Measurements from ENCODE around the gene DOCK8.
A peak's percentile ranks its signal among the peaks of the same experiment; 100 is the strongest.
"Not testable (repeated sequence)": the region's sequence is repeated elsewhere in the genome, so short reads cannot be mapped to it uniquely, and the experiment has no call there.

DOCK8 gene

GRCh38 chr9:373759-374206 is 159.1 kb downstream of the DOCK8 start:
- DNase-seq: no peak

- DNase-seq: no peak
Measured at GRCh38 chr9:374736-375135, 160.1 kb downstream of the DOCK8 start.

DNA sequence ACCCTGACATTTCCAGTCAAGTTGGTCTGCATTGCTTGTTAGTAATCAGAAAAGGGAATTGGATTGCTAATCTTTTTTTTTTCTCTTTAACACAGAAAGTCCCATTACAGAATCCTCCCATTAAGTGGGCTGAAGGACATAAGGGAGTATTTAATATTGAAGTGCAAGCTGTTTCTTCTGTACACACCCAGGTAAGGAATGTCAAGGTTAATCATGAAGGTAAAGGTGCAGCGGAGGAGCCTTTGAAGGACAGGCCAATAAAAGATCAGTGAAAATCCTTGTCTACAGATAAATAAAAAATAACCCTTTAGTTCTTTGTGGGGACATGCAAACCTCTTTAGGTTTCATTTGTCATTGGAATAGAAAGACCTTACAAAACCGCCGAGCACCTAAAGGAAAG is 161.4 kb downstream of the DOCK8 start:
- DNase-seq: no peak

GRCh38 chr9:378263-378662 is 163.6 kb downstream of the DOCK8 start:
- DNase-seq: no peak

- DNase-seq: no peak
Measured at GRCh38 chr9:382383-382782, 167.7 kb downstream of the DOCK8 start.

DNA sequence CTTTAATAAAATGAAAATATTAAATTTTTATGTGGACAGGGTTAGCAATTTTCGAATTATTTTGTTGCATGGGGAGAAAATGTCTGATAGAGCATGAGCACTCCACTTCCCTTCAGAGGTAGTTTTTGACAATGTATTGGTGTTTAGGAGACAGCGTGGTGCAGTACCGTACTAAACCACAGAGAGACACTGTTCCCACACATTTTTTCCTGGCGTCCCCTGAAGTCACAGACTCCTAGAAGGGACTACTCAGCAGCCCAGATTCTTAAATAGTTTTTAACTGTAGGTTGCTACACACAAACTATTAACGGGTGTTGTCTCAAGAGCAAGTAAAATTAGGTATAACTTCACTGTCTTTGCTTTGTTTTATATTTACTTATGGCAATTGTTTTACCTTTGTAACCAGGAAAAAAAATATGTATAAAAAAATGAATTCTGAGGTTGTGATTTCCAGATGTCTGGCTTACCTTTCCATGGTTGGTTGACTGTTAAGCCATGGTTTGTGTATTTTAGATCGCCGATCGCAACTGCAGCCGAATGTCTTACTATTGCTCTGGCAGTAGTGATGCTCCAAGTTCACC is 171.2 kb downstream of the DOCK8 start:
- DNase-seq: peak; percentile 31

DNA sequence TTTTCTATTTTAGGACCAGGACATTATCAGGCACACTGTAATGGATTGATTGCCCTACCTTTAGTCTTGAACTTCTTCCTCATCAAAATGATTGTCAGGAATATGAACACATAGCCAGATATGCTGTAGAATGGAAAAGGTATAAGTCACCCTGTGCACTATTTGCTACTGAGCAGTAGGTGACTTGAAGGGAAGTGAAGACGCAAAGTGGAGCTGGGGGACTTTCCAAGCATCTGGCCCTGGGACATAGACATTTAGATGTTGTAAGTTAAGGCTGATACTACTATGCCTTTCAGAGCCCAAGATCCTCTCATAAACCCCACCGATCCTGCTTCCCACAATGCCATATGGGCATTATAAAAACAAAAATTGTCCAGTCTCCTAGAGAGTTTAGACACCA is 174.5 kb downstream of the DOCK8 start:
- DNase-seq: no peak

- DNase-seq: no peak
Measured at GRCh38 chr9:389758-390157, 175.1 kb downstream of the DOCK8 start.

- no peak for DNase-seq
Measured at GRCh38 chr9:392077-392804, 177.6 kb downstream of the DOCK8 start.

DNA sequence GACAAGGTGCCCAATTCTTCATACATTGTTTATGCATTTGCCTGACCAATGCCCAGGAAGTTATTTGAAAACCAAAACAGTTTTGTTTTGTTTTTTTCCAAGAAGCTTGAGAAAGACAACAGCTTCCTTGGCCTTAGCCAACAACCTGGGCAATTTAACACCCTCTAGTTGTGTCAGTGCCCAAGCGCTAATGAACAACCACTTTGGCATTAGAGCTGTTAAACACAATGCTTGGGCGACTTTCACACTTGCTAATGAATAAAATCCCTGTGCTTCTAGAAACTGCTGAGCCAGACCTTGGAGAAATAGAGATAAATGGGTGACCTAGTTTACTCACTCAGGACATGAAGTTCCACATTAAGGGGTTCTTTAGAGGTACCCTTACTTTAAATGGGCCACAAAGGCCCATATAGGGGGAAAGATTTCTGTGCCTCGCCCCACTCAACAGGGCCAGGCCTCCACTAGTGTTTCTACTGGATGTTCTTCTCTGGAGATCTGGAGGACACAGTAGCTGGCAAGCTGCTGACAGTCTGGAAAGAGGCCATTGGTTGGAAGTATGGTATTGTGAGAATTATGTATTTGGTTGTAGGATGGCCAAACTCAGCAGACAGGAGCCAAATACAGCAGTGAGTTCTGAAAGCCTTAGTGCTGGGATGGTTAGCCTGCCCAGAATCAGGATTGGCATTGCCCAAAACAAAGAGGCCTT is 179.8 kb downstream of the DOCK8 start:
- no peak for DNase-seq

DNA sequence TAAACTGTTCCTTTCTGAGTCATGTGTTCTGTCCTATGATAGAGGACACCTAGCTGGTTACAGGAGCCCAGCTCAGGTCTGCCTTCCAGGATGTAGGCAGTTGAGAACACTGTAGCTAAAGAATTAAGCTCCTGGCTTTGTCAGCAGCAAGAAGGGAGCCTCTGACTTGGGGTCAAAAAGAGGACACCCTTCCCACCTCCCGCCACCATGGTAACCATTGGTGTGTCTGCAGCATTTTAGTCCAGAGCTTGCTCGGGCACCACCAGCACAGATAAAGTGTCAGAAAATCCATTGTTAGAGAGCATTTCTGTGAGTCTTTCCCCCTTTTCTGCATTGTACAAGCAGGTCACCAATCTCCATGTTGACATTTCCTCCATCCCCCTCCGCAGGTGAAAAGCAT is 181.7 kb downstream of the DOCK8 start:
- no peak for DNase-seq

DNA sequence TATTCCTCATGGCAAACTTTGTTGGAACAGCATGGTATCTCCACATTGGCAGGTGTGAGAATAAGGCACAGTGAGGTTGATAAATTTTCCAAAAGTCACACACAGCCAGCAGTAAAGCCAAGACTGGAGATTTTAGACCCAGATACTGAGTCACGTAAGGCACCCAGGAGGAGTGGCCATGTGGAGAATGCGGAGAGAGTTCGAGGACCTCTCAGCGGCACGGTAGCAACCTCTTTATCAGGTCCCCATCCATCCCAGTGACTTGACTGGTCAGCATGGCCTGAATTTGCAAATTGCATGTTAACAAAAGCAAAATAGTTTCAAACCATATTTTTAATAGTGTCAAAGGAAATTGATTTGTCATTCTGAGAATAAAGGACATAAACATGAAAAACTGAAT is 183.4 kb downstream of the DOCK8 start:
- DNase-seq: no peak

DNA sequence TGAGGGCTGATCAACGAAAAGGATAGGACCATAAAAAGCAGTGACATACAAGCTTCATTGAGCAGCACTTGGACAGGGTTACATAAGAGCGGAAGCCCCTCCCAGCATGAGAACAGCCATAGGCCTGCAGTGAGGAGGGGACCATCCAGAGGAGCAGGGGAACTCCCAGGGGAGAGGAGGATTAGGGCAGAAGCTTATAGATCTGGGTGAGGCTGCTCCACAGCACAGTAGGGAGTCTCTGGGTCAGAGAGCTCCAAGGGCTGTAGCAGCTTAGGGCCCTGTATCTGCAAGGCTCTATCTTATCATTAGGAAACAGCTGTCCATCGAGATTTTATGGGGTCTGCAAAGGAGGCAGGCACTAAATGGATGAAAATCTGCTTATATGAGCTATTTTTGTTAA is 186.6 kb downstream of the DOCK8 start:
- DNase-seq: no peak

DNA sequence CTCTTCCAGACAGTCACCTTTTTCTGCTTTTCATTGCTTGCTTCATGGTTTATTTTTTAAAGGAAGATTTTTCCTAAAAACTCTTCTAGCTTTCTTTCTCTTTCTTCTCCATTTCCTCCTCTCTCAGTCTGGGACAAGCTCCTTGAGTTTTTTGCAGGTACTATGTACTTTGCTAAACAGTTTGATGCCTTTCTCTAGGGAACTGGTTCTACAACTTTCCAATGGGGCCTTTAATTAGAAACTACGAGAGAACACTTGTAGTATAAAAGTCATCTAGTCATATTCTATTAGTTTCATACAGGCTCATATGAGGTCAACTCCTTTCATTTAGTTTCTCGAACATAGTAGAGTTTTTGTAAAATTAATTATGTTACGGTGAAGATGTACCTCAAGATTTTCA is 189.6 kb downstream of the DOCK8 start:
- no peak for DNase-seq

DNA sequence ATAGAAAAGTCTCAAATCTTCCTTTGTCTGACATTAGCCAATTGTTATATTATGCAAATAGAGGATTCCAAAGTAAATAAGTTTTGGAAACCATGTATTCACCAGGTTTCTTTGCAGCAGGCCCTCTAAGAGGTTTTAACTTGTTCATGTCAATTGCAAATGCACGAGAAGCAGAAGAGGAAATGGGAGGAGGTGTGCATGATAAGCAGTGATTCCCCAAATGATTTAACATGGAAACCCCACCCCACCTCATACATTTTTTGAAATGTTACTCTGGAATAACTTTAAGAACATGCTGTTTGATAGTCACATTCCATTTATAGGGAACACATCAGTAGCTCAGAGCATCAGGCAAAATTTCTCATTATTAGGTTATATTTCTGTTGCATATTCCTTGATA is 190.7 kb downstream of the DOCK8 start:
- no peak for DNase-seq

DNA sequence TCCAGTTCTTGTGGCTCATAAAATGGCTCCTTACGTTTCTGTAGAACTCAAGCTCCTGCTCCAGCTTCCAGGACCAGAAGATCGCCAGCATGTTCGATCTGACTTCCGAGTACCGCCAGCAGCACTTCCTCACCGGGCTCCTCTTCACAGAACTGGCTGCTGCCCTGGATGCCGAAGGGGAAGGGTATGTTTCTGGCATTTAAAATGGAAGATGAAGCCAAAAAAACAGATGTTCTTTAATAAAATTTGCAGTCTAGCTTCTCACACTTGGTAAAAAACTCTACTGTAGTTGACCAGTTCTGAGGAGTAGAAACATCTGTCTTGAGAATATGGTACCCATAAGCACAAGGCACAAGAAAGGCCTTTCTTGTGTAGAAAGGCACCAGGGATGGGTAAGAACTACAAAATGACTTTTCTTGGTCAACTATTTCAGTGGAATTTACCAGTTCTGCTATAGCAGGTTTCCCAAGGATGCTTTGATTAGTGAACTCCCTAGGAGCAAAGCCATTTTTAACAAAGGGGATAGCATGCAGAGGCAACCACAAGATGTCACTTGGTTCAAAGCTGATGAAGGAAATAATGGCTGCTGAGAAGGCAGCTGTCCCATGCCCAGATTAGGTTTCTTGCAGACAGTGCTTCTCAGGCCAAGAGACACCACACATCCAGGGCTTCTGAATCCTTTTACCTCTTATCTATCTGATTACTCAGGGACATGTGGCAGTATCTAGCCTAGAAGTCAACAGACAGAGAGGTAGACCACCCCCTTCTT is 192.4 kb downstream of the DOCK8 start:
- DNase-seq: no peak

GRCh38 chr9:409655-410054 is 195.0 kb downstream of the DOCK8 start:
- DNase-seq: not testable (repeated sequence)

GRCh38 chr9:414595-414994 is 199.9 kb downstream of the DOCK8 start:
- DNase-seq: no peak

DNA sequence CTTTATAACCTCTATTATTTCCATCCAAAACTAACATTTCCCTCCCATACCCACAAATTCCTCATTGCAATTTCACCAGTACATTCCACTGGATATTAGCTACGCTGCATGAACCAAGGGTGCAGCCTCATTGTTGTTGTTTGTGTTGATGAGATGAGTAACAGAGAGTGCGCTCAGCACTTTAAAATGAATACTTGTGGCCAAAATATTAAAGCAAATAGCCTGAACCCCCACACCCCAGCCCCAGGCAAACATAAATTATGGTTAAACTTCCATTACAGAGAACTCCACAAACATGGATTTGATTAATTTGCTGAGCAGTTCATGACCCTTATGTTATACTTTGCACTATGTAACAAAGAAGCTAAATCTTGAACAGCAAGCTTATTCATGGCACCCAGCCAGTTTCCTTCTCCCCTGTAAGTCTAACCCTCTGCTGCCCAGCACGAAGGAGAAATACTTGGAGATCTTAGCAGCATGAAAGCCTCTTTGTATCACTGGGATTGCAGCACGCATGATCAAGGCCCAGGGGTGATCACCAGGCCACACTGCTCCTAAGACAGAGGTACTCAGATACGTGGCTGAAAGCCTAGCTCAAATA is 205.0 kb downstream of the DOCK8 start:
- no peak for DNase-seq

DNA sequence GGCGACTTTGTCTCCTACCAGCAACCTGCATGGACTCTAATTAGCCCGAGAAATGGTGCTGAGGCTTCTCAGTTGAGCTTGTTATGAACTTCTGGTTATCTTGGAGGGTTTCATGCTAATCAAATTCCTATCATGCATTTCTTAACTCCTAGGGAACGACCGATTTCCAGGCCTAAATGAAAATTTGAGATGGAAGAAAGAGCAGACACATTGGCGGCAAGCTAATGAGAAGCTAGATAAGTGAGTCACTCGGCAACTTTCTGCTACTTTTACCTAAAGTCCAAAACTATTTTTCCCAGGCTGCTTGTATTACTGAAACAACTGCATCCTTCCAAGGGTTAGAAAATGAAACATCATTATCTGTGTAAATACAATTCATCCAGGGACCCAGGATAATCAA is 207.2 kb downstream of the DOCK8 start:
- DNase-seq: no peak

DNA sequence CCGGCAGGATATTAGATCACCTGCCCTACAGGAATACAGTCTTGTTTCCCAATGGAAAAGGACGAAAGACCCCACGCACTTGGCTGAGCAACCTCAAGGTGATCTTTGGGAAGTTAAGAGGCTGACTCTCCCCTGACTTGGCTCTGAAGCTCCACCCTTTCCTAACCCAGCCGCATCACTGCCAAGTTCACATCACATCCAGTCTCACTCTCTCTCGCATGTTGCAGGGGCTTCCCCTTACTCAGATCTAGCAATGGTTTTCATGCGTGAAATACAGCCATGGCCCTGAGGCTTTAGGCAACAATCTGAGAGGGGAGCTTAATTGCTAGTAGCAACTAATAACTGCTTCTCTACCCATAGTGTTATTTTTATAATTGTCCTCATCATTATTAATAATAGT is 211.6 kb downstream of the DOCK8 start:
- DNase-seq: no peak

GRCh38 chr9:426976-427375 is 212.3 kb downstream of the DOCK8 start:
- no peak for DNase-seq

GRCh38 chr9:431701-432100 is 217.0 kb downstream of the DOCK8 start:
- no peak for DNase-seq

Measured in NCI-H774 (cell line).